Measurements from ENCODE around the gene IGFL1.

GRCh38 chr19:46189971-46190888 is 39.3 kb upstream of the IGFL1 start:
- TF ChIP-seq CTCF (IDR thresholded peaks at IDR 0.05) (no peak), POLR2A (IDR thresholded peaks at IDR 0.05) (no peak)

Measured in gastroesophageal sphincter (tissue), 3 donors.